GM23248 (cell line): ENCODE results near the gene TECPR2.

ENCODE experiments used
- EZH2 ChIP-seq: fragments of 200-600 bp; sonication (generic); IDR thresholded peaks from 2 replicates; pipeline ENCODE4 v1.6.1; 2018; ENCODE audit warnings: antibody characterized with exemption, mild to moderate bottlenecking; ENCODE audit not compliant: insufficient read depth, poor library complexity, severe bottlenecking
- EZH2phosphoT487 ChIP-seq: fragments of 200-600 bp; sonication (generic); IDR thresholded peaks from 2 replicates; pipeline ENCODE4 v1.6.1; 2018; ENCODE audit warnings: antibody characterized with exemption, moderate library complexity, mild to moderate bottlenecking, low read depth; ENCODE audit not compliant: insufficient read depth

GRCh38 chr14:102419716-102420115, 57.0 kb downstream of the TECPR2 start:
- TF ChIP-seq EZH2phosphoT487 = no peak
- TF ChIP-seq EZH2 = no peak
